GM04503 (cell line): ENCODE data around the gene SF3B2.
"Not testable (repeated sequence)": the region's sequence is repeated elsewhere in the genome, so short reads cannot be mapped to it uniquely, and the experiment has no call there.

Source experiments
- DNase-seq: peaks from one replicate; pipeline ENCODE4 v3.0.0-alpha.2; 2012; ENCODE audit warnings: low read depth

SF3B2 gene

GRCh38 chr11:66015936-66016792 is 36.0 kb upstream of the SF3B2 start:
- no peak for DNase-seq

- no peak for DNase-seq
Observed at GRCh38 chr11:66016793-66017177, 35.4 kb upstream of the SF3B2 start.

DNA sequence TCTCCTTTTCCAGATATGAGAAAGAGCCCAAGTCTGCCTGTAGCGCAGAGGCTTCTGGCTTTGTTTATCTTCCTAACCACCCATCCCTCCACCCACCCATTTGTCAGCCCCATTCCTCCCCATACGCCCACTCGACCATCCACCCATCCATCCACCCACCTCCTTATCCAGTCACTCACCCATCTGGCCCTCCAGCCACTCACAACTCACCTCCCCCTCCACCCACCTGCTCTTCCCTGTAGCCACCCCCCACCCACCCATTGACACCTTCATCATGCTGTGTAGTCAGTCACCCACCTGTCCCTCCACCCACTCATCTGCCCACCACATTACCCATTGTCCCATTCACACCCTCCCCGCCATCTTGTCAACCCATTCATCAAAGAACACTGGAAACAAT is 34.8 kb upstream of the SF3B2 start:
- DNase-seq, result no peak

- no peak for DNase-seq
Observed at GRCh38 chr11:66020212-66020611, 32.0 kb upstream of the SF3B2 start.

GRCh38 chr11:66020618-66021357 is 31.4 kb upstream of the SF3B2 start:
- no peak for DNase-seq

GRCh38 chr11:66022401-66023185 is 29.6 kb upstream of the SF3B2 start:
- no peak for DNase-seq

DNA sequence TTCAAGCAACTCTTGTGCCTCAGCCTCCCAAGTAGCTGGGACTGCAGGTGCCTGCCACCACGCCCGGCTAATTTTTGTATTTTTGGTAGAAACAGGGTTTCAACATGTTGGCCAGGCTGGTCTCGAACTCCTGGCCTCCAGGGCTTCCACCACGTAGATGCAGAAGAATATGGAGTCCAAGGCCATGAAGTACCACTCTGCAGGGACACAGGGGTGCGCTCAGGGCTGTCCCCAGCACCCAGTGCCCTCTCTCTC is 29.1 kb upstream of the SF3B2 start:
- DNase-seq, result not testable (repeated sequence)

- DNase-seq, result no peak
Observed at GRCh38 chr11:66026017-66026529, 26.1 kb upstream of the SF3B2 start, which contains the start of gene CATSPER1. Gene CATSPER1, minus strand, starts transcription at chr11:66026479. Its CDS starts 100 bp downstream, at chr11:66026379.

GRCh38 chr11:66032957-66033735 is 19.0 kb upstream of the SF3B2 start:
- no peak for DNase-seq

- DNase-seq, result no peak
Observed at GRCh38 chr11:66035653-66036333, 16.4 kb upstream of the SF3B2 start.

DNA sequence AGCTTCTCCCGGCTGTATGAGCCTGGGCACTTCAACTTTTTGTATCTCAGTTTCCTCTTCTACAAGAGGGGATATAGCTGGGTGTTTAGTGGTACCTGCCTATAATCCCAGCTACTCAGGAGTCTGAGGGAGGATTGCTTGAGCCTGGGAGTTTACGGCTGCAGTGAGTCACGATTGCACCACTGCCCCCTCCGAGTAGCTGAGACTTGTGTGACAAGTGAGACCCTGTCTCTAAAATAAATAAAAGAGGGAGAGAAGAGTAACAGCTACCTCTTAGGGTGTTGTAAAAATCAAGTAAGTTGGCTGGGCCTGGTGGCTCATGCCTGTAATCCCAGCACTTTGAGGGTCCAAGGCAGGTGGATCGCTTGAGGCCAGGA is 15.8 kb upstream of the SF3B2 start:
- no peak for DNase-seq

- DNase-seq, result no peak
Observed at GRCh38 chr11:66037327-66037726, 14.8 kb upstream of the SF3B2 start.

DNA sequence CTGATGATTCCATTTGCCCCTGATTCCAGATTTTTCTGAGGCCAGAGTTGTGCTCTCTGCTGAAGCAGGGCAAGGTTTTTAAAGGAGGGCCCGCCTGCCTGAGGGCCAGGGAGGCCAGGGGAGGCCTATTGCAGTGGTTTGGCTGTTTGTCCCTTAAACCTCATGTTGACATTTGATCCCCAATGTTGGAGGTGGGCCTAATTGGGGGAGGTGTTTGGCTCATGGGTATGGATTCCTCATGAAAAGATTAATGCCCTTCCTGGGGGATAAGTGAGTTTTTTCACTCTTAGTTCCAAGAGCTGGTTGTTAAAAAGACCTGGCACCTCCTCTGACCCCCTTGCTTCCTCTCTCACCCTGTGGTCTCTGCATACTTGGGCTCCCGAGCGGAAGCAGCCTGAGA is 12.4 kb upstream of the SF3B2 start:
- DNase-seq, result no peak

DNA sequence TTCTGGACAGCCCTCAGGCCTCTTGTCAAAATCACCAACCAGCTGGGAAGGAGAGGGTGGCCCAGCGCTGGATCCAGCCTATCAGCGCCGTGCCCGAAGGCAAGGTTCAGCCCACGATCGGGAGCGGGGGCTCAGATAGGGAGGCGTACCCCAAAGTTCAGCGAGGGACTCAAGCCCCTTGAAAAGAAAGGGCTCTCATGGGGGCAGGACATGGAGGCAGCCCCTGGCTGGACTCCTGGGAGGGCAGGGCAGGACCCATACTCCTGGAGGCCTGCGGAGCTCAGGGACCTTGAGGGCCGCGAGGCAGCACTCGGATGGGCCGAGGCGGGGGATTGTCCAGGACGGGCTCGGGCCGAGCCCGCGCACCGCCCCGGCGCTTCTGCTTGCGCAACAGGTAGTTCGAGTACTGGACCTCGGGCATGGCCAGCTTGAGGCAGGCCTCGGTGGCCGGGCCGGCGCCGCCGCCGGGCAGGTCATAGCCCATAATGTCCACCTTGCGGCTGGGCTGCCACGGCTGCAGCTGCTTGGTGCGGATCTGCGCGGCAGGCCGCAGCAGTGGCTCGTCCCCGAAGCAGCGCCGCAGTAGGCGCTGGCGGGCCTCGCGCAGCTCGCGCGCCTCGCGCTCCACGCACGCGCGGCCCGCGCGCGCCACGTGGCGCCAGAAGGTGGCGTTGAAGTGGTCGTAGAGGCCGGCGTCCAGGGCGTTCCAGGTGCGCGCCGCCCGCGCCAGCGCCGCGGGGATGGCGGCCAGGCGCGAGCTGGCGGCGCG is 9.8 kb upstream of the SF3B2 start:
- DNase-seq, result no peak

DNA sequence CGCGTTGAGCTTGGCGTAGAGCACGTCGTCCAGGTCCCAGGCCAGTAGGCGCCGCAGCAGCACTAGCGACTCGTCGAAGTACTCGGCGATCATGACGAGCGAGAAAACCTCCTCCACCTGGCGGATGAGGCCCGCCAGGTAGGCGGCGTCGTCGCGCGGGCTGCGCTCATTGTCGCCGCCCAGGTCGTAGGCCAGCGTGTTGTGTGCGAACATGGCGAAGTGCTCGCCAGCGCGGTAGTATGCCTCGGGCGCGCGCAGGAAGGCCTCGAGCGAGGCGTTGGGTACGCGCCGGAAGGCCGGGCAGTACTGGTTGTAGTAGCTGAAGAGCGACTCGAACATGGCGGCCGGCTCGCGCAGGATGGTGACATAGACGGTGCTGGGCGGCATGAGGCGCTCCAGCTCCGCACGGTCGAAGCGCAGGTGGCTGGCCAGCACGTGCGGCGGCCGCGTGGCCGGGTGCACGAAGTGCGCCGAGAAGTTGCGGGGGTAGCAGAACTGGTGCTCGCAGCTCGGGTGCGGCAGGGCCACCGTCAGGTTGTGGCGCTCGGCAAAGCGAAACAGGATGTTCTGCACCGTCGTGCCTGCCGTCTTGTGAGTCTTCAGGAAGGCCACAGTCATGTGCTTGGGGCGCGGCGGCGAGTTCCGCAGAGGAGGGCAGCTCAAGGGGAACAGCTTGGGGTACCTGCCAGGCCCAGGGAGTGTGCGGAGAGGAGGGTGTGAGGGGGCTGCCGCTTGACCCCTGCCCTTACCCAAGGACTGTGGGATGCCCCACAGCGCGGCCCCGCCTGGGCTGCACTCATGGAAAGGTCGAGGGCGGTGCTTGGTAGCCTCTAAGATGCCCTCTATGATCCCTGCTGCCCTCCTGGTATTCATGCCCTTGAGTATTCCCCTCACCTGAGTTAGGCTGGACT is 8.9 kb upstream of the SF3B2 start:
- DNase-seq, result no peak

DNA sequence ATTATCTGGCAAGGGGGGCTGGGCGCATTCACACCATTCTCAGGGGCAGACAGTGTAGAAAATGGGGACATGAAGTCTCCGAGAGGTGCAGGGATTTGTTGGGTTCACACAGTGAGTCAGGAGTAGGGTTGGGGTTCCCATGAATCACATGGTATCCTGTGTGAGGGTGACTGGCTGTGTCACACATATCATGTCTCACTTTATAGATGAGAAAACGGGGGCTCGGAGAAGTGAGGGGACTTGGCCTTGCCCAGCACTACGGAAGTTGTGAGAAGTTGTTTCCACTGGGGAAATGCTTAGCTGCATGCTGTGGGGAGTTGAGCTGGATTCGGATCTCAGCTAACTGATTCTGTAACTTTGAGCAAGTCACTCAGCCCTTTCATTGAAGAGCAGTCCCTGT is 7.4 kb upstream of the SF3B2 start:
- no peak for DNase-seq

- no peak for DNase-seq
Observed at GRCh38 chr11:66045177-66045639, 7.0 kb upstream of the SF3B2 start.

GRCh38 chr11:66046901-66047300 is 5.3 kb upstream of the SF3B2 start:
- no peak for DNase-seq
